ENCODE data around the gene COA6.

Gene COA6

DNA sequence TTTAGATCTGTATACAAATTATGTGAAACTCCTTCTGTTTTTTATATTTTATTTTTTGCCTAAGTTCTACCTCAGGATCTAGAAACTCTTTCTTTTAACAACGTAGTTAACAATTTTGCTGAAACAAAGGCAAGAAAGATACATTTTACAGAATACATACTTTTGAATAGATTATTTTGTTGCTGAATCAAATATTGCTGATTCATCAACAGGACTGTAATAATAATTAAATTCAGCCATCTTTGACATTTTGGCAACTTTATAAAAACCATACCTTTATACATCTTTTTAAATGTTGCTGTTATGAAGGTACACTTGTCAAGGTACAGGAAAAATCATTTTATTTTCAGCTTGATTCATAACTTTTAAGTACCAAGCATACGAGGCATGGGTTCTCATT, 10.7 kb upstream of the COA6 start:
- H3K4me3 ChIP-seq (replicated peaks; ENCODE audit: insufficient read depth, low read length): no peak overlapping the region
- DNase-seq (ENCODE audit: low read depth in 1 of 2, low spot score in 1 of 2): no peak
- no peaks in the 10 kb centered on the region for H3K27me3 ChIP-seq (ENCODE audit: insufficient read depth, poor library complexity, severe bottlenecking)
- no peak overlapping the region for H3K27ac ChIP-seq (replicated peaks)
- TF ChIP-seq, protein P1, sequence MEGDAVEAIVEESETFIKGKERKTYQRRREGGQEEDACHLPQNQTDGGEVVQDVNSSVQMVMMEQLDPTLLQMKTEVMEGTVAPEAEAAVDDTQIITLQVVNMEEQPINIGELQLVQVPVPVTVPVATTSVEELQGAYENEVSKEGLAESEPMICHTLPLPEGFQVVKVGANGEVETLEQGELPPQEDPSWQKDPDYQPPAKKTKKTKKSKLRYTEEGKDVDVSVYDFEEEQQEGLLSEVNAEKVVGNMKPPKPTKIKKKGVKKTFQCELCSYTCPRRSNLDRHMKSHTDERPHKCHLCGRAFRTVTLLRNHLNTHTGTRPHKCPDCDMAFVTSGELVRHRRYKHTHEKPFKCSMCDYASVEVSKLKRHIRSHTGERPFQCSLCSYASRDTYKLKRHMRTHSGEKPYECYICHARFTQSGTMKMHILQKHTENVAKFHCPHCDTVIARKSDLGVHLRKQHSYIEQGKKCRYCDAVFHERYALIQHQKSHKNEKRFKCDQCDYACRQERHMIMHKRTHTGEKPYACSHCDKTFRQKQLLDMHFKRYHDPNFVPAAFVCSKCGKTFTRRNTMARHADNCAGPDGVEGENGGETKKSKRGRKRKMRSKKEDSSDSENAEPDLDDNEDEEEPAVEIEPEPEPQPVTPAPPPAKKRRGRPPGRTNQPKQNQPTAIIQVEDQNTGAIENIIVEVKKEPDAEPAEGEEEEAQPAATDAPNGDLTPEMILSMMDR (IDR thresholded peaks at IDR 0.05; ENCODE audit: insufficient read depth, low read length): no peak
- TF ChIP-seq SPI1 (IDR thresholded peaks at IDR 0.05; ENCODE audit: borderline replicate concordance, low read depth): no peak

DNA sequence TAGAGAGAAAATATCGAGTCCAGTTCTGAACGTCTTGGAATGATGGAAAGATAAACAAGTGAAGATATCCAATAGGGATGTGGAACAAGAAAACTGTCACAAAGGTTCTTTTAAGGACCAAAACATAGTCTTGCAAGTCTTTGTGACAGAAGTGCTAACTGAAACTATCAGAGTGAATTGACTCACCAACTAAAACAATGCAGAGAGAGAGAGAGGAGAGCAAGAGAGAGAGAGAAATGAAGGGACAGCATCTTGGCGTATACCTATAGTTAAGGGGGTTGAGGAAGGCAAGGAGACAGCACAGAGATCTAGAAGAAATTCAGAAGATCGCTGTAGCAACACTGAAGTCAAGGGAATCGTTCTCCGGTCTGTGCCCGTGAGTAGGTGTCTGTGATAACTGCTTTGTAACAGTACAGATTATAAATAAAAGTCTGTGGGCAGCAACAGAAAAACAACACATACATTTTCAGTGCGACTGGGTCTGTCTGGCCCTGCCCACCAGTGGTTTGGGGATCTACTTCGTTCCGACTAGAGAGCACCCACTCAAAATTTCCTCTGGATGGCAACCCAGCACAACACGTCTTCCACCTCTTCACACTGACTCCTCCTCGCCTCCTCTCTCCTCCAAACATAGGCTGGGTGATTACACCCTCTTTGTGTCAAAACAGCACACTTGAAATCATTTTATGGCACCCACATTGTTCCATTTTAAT, 4.8 kb upstream of the COA6 start:
- TF ChIP-seq, protein P2, sequence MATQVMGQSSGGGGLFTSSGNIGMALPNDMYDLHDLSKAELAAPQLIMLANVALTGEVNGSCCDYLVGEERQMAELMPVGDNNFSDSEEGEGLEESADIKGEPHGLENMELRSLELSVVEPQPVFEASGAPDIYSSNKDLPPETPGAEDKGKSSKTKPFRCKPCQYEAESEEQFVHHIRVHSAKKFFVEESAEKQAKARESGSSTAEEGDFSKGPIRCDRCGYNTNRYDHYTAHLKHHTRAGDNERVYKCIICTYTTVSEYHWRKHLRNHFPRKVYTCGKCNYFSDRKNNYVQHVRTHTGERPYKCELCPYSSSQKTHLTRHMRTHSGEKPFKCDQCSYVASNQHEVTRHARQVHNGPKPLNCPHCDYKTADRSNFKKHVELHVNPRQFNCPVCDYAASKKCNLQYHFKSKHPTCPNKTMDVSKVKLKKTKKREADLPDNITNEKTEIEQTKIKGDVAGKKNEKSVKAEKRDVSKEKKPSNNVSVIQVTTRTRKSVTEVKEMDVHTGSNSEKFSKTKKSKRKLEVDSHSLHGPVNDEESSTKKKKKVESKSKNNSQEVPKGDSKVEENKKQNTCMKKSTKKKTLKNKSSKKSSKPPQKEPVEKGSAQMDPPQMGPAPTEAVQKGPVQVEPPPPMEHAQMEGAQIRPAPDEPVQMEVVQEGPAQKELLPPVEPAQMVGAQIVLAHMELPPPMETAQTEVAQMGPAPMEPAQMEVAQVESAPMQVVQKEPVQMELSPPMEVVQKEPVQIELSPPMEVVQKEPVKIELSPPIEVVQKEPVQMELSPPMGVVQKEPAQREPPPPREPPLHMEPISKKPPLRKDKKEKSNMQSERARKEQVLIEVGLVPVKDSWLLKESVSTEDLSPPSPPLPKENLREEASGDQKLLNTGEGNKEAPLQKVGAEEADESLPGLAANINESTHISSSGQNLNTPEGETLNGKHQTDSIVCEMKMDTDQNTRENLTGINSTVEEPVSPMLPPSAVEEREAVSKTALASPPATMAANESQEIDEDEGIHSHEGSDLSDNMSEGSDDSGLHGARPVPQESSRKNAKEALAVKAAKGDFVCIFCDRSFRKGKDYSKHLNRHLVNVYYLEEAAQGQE (IDR thresholded peaks at IDR 0.05; ENCODE audit: insufficient replicate concordance, low read depth): no peak
- TF ChIP-seq, protein P1 (IDR thresholded peaks at IDR 0.05; ENCODE audit: insufficient read depth, low read length): no peak
- no peak for TF ChIP-seq SPI1 (IDR thresholded peaks at IDR 0.05; ENCODE audit: borderline replicate concordance, low read depth)
- no peak for TF ChIP-seq GABPA (IDR thresholded peaks at IDR 0.05; ENCODE audit: low read depth)
- TF ChIP-seq POLR2AphosphoS5 (IDR thresholded peaks at IDR 0.05; ENCODE audit: low read depth): no peak
- Histone ChIP-seq H3K4me3 (replicated peaks; ENCODE audit: insufficient read depth, low read length) (no peak overlapping the region), H3K27ac (replicated peaks) (no peak overlapping the region), H3K27me3 (ENCODE audit: insufficient read depth, poor library complexity, severe bottlenecking) (no peaks in the 10 kb centered on the region)
- DNase-seq (ENCODE audit: low read depth in 1 of 2, low spot score in 1 of 2): no peak

GRCh38 chr1:234369033-234369430, 4.2 kb upstream of the COA6 start:
- no peak overlapping the region for H3K27ac ChIP-seq (replicated peaks)
- H3K4me3 ChIP-seq (replicated peaks; ENCODE audit: insufficient read depth, low read length): no peak overlapping the region
- no peak for DNase-seq (ENCODE audit: low read depth in 1 of 2, low spot score in 1 of 2)
- H3K27me3 ChIP-seq (ENCODE audit: insufficient read depth, poor library complexity, severe bottlenecking): no peaks in the 10 kb centered on the region
- TF ChIP-seq SPI1 (IDR thresholded peaks at IDR 0.05; ENCODE audit: borderline replicate concordance, low read depth) (no peak), POLR2AphosphoS5 (IDR thresholded peaks at IDR 0.05; ENCODE audit: low read depth) (no peak), GABPA (IDR thresholded peaks at IDR 0.05; ENCODE audit: low read depth) (no peak)
- TF ChIP-seq, protein P1 (IDR thresholded peaks at IDR 0.05; ENCODE audit: insufficient read depth, low read length): no peak
- TF ChIP-seq, protein P2 (IDR thresholded peaks at IDR 0.05; ENCODE audit: insufficient replicate concordance, low read depth): no peak

GRCh38 chr1:234369784-234370183, 3.5 kb upstream of the COA6 start:
- TF ChIP-seq GABPA (IDR thresholded peaks at IDR 0.05; ENCODE audit: low read depth) (no peak), POLR2AphosphoS5 (IDR thresholded peaks at IDR 0.05; ENCODE audit: low read depth) (no peak), SPI1 (IDR thresholded peaks at IDR 0.05; ENCODE audit: borderline replicate concordance, low read depth) (no peak)
- TF ChIP-seq, protein P1 (IDR thresholded peaks at IDR 0.05; ENCODE audit: insufficient read depth, low read length): no peak
- TF ChIP-seq, protein P2 (IDR thresholded peaks at IDR 0.05; ENCODE audit: insufficient replicate concordance, low read depth): no peak
- Histone ChIP-seq H3K27me3 (ENCODE audit: insufficient read depth, poor library complexity, severe bottlenecking) (no peaks in the 10 kb centered on the region), H3K4me3 (replicated peaks; ENCODE audit: insufficient read depth, low read length) (no peak overlapping the region), H3K27ac (replicated peaks) (no peak overlapping the region)
- DNase-seq (ENCODE audit: low read depth in 1 of 2, low spot score in 1 of 2): no peak

All from HL-60 (cell line).